SK-N-SH (cell line): Measurements from ENCODE around the gene MMAB. TPM values are rescaled to one million over a fixed set of nuclear protein-coding genes. Genes with fewer than 3 reads are reported as not detected.

ENCODE experiments used
- CTCF ChIA-PET: fragments of 300-600, 350-600 bp; formaldehyde crosslinking; extraction: SDS; loops from one replicate; lab custom pipeline; 2021; lab: Yijun Ruan, JAX
- POLR2A ChIA-PET: fragments of 350-600 bp; sonication (Branson Sonifier 250); formaldehyde crosslinking; extraction: SDS; loops from one replicate; lab custom pipeline; 2020; ENCODE audit warnings: antibody characterized with exemption, inconsistent platforms; lab: Yijun Ruan, JAX
- DNase-seq: peaks from one replicate; pipeline ENCODE4 v3.0.0; 2012
- H2AFZ ChIP-seq: fragments of 200-600 bp; sonication (generic); 2 replicates; pipeline ENCODE4 v1.8.1; 2016; ENCODE audit warnings: antibody characterized with exemption, mild to moderate bottlenecking, low read depth
- H3F3A ChIP-seq: fragments of 200-600 bp; sonication (generic); replicated peaks from 2 replicates; pipeline ENCODE3; 2016; ENCODE audit warnings: antibody characterized with exemption, mild to moderate bottlenecking; ENCODE audit not compliant: insufficient read depth
- H3K27ac ChIP-seq, 2 experiments: fragments of 200-500 bp in 1 of 2; fragments of 200-600 bp in 1 of 2; sonication (Bioruptor generic) in 1 of 2; sonication (generic), shearing (Covaris generic) in 1 of 2; 2 replicates each; pipeline versions ENCODE4 v1.5.1 to v1.6.1; 2014 to 2016; ENCODE audit warnings: low read depth in 2 of 2, inconsistent platforms in 1 of 2, low read length in 1 of 2, mild to moderate bottlenecking in 1 of 2, mixed read lengths in 1 of 2
- H3K27me3 ChIP-seq: fragments of 200-600 bp; sonication (generic), shearing (Covaris generic); 2 replicates; pipeline ENCODE4 v1.6.1; 2016; ENCODE audit warnings: mixed run types; ENCODE audit not compliant: insufficient read depth
- H3K36me3 ChIP-seq, 2 experiments: fragments of 200-500 bp in 1 of 2; fragments of 200-600 bp in 1 of 2; sonication (Bioruptor generic) in 1 of 2; sonication (generic) in 1 of 2; replicated peaks in 1 of 2; 2 replicates each; pipeline versions ENCODE3 to v1.5.1; 2014 to 2016; ENCODE audit warnings: low read length in 1 of 2, mild to moderate bottlenecking in 1 of 2; ENCODE audit not compliant: insufficient read depth in 2 of 2, control insufficient read depth in 1 of 2
- H3K4me1 ChIP-seq, 2 experiments: fragments of 200-500 bp in 1 of 2; fragments of 200-600 bp in 1 of 2; sonication (Bioruptor generic) in 1 of 2; sonication (generic), shearing (Covaris generic) in 1 of 2; 2 replicates each; pipeline versions ENCODE4 v1.5.1 to v1.6.1; 2014 to 2016; ENCODE audit warnings: low read depth in 1 of 2, low read length in 1 of 2, mixed run types in 1 of 2; ENCODE audit not compliant: insufficient read depth in 2 of 2, control insufficient read depth in 1 of 2
- H3K4me2 ChIP-seq: fragments of 200-600 bp; sonication (generic), shearing (Covaris generic); 2 replicates; pipeline ENCODE4 v1.6.1; 2017; ENCODE audit warnings: mixed run types
- H3K4me3 ChIP-seq, 2 experiments: fragments of 200-500 bp in 1 of 2; fragments of 200-600 bp in 1 of 2; sonication (Bioruptor generic) in 1 of 2; sonication (generic), shearing (Covaris generic) in 1 of 2; 2 replicates each; pipeline versions ENCODE4 v1.5.1 to v1.8.1; 2014 to 2016; ENCODE audit warnings: low read depth in 2 of 2, inconsistent platforms in 1 of 2, low read length in 1 of 2, mild to moderate bottlenecking in 1 of 2, mixed read lengths in 1 of 2, moderate library complexity in 1 of 2
- H3K79me2 ChIP-seq: fragments of 200-600 bp; sonication (generic); 2 replicates; pipeline ENCODE4 v1.8.1; 2017; ENCODE audit warnings: mild to moderate bottlenecking; ENCODE audit not compliant: insufficient read depth
- H3K9ac ChIP-seq: fragments of 200-600 bp; sonication (generic); 2 replicates; pipeline ENCODE4 v1.6.1; 2017; ENCODE audit warnings: mixed run types
- H3K9me2 ChIP-seq: fragments of 200-600 bp; sonication (generic); 2 replicates; pipeline ENCODE4 v1.6.1; 2017; ENCODE audit warnings: mixed run types
- H3K9me3 ChIP-seq: fragments of 200-600 bp; sonication (generic); 2 replicates; pipeline ENCODE4 v1.6.1; 2017; ENCODE audit warnings: mixed run types, mild to moderate bottlenecking, moderate library complexity
- H4K20me1 ChIP-seq: fragments of 200-600 bp; sonication (generic); 2 replicates; pipeline ENCODE4 v1.6.1; 2017; ENCODE audit warnings: mild to moderate bottlenecking, mixed run types; ENCODE audit not compliant: insufficient read depth
- ELF1 ChIP-seq: IDR thresholded peaks from 2 replicates; pipeline ENCODE4 v1.4.0; 2012
- FOSL2 ChIP-seq: IDR thresholded peaks from 2 replicates; pipeline ENCODE4 v1.4.0; 2012; ENCODE audit warnings: low read depth, mild to moderate bottlenecking, moderate library complexity, borderline replicate concordance
- JUND ChIP-seq: IDR thresholded peaks from 2 replicates; pipeline ENCODE4 v1.4.0; 2012
- MXI1 ChIP-seq: IDR thresholded peaks from 2 replicates; pipeline ENCODE4 v1.6.1; 2012; ENCODE audit warnings: mild to moderate bottlenecking, low read depth, low read length, improper control_type of control experiment
- NFIC ChIP-seq: IDR thresholded peaks from 2 replicates; pipeline ENCODE4 v1.4.0; 2012; ENCODE audit warnings: borderline replicate concordance
- NRF1 ChIP-seq: IDR thresholded peaks from 2 replicates; pipeline ENCODE4 v1.6.1; 2012; ENCODE audit warnings: low read depth, mild to moderate bottlenecking, low read length
- SMC3 ChIP-seq: IDR thresholded peaks from 2 replicates; pipeline ENCODE4 v1.6.1; 2012; ENCODE audit warnings: low read depth, low read length, improper control_type of control experiment
- WGBS: methylation state at CpG from one replicate; pipeline ENCODE4 v1.1.6; 2017; ENCODE audit warnings: low lambda C conversion rate; 5-methylcytosine and 5-hydroxymethylcytosine counted together
- polyA plus RNA-seq, 3 experiments: library from polyadenylated mRNA; depleted of rRNA; stranded (reverse); fragments of >200 nt; gene quantifications; 2 replicates each; pipeline ENCODE4 v1.2.3, GENCODE V29; 2012
- TF ChIP-seq, protein P1 (sequence below): IDR thresholded peaks from 2 replicates; pipeline ENCODE4 v1.4.0; 2012; ENCODE audit warnings: low read depth
- TF ChIP-seq, protein P2 (sequence below): fragments of 150-350 bp; IDR thresholded peaks from 2 replicates; pipeline ENCODE4 v1.6.1; 2016; ENCODE audit warnings: mild to moderate bottlenecking, low read depth, low read length
- TF ChIP-seq, protein P3 (sequence below): IDR thresholded peaks from 2 replicates; pipeline ENCODE4; 2012

MMAB gene
- polyA plus RNA-seq, 1 of the 3 experiments (the other 2 are of a cell fraction): 15.9 TPM

GRCh38 chr12:109540526-109541412, 32.5 kb downstream of the MMAB start (continued):
- TF ChIP-seq NRF1: no peak

DNA sequence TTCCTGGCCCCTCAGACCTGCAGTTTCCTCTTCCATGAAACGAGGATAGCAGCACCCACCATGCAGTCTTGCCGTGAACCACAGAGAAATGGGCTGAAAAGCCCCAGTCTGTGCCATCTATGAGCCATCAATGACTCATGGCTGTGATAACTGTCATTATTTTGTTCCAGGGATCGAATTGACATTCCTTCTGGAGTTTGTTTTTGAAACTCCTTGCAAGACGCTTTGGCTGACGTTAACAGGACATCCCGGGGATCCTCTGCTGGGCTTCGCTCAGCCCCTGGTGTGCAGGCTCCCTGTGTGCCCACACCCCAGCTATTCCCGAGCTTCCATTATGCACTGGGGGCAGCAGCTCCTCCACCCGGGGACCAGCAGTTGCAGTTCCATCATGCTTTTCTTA, 33.8 kb downstream of the MMAB start:
- no peak for TF ChIP-seq NFIC
- TF ChIP-seq, protein P1, sequence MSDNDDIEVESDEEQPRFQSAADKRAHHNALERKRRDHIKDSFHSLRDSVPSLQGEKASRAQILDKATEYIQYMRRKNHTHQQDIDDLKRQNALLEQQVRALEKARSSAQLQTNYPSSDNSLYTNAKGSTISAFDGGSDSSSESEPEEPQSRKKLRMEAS: no peak
- no peak for TF ChIP-seq ELF1
- TF ChIP-seq, protein P2, sequence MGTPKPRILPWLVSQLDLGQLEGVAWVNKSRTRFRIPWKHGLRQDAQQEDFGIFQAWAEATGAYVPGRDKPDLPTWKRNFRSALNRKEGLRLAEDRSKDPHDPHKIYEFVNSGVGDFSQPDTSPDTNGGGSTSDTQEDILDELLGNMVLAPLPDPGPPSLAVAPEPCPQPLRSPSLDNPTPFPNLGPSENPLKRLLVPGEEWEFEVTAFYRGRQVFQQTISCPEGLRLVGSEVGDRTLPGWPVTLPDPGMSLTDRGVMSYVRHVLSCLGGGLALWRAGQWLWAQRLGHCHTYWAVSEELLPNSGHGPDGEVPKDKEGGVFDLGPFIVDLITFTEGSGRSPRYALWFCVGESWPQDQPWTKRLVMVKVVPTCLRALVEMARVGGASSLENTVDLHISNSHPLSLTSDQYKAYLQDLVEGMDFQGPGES: no peak
- TF ChIP-seq MXI1: no peak
- peak; percentile 47; the same call in 1 of the 2 replicates for TF ChIP-seq FOSL2
- TF ChIP-seq, protein P3, sequence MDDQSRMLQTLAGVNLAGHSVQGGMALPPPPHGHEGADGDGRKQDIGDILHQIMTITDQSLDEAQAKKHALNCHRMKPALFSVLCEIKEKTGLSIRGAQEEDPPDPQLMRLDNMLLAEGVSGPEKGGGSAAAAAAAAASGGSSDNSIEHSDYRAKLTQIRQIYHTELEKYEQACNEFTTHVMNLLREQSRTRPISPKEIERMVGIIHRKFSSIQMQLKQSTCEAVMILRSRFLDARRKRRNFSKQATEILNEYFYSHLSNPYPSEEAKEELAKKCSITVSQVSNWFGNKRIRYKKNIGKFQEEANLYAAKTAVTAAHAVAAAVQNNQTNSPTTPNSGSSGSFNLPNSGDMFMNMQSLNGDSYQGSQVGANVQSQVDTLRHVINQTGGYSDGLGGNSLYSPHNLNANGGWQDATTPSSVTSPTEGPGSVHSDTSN: peak; percentile 22; the same call in 1 of the 2 replicates
- no peak for TF ChIP-seq SMC3
- TF ChIP-seq JUND: no peak; the same call in 1 of the 2 replicates
- no peak for TF ChIP-seq NRF1
- H3K9me2 ChIP-seq: no peaks in the 10 kb centered on the region
- 35% methylated on average over 9 of the region's 9 CpGs for WGBS
- DNase-seq: no peak
- ChIA-PET CTCF (interaction anchor here (0.6 to 2.4 kb wide), 5 partner anchors 20 to 739 kb away, joined by 3 to 7 read pairs (median 3); no protein-coding TSS in a partner anchor), POLR2A (interaction anchor here (1.1 kb wide), 1 partner anchor 17 kb away, joined by 4 read pairs; no protein-coding TSS in a partner anchor)
- no peak overlapping the region for H3K9ac ChIP-seq
- H3F3A ChIP-seq: no peaks in the 10 kb centered on the region
- no peaks in the 10 kb centered on the region for H3K27me3 ChIP-seq
- no peaks in the 10 kb centered on the region for H3K9me3 ChIP-seq
- no peaks in the 10 kb centered on the region for H3K79me2 ChIP-seq
- no peak overlapping the region for H3K4me3 ChIP-seq
- no peak overlapping the region for H2AFZ ChIP-seq
- no peaks in the 10 kb centered on the region for H4K20me1 ChIP-seq
- H3K4me2 ChIP-seq: no peak overlapping the region
- H3K27ac ChIP-seq: peak overlapping the region in 1 of 2 experiments; percentile 51; a peak in 1 of 4 replicates
- H3K36me3 ChIP-seq: peaks cover 0 to 4% of the 10 kb centered on the region in 2 experiments
- peaks cover 6 to 70% of the 10 kb centered on the region in 2 experiments; a peak in 3 of 4 replicates for H3K4me1 ChIP-seq
